ENCODE measurements around the gene DENND4A. TPM values are rescaled to one million over a fixed set of nuclear protein-coding genes. Genes with fewer than 3 reads are reported as not detected.

DENND4A gene
- polyA plus RNA-seq, 1 of the 3 experiments (the other 2 are of a cell fraction) = 2.5 TPM

- TF ChIP-seq TCF12 (IDR thresholded peaks at IDR 0.05) (no peak), FOSL2 (IDR thresholded peaks at IDR 0.05; ENCODE audit: borderline replicate concordance, low read depth) (no peak), EZH2phosphoT487 (IDR thresholded peaks at IDR 0.05; ENCODE audit: borderline replicate concordance, low read depth) (no peak), CTCF (IDR thresholded peaks at IDR 0.05) (no peak), TAF1 (IDR thresholded peaks at IDR 0.05; ENCODE audit: borderline replicate concordance, low read depth, low read length) (no peak)
- Histone ChIP-seq H3K79me2 (ENCODE audit: insufficient read depth) (no peaks in the 10 kb centered on the region), H3K4me1 (ENCODE audit: control insufficient read depth in 1 of 2, insufficient read depth in 2 of 2, low read depth in 1 of 2, low read length in 1 of 2) (no peaks in the 10 kb centered on the region; a peak in 1 of 4 replicates), H2AFZ (ENCODE audit: low read depth) (no peak overlapping the region), H3K4me2 (no peak overlapping the region), H3K9me2 (no peaks in the 10 kb centered on the region), H3K27ac (ENCODE audit: low read depth in 2 of 2, low read length in 1 of 2) (no peak overlapping the region), H3F3A (replicated peaks; ENCODE audit: insufficient read depth) (no peaks in the 10 kb centered on the region), H3K9ac (no peak overlapping the region), H3K36me3 (replicated peaks in 1 of 2; ENCODE audit: control insufficient read depth in 1 of 2, insufficient read depth in 2 of 2, low read length in 1 of 2) (peaks cover 37 to 40% of the 10 kb centered on the region in 2 experiments), H3K4me3 (ENCODE audit: low read depth in 2 of 2, low read length in 1 of 2) (no peak overlapping the region), H3K9me3 (no peaks in the 10 kb centered on the region), H4K20me1 (ENCODE audit: insufficient read depth) (no peaks in the 10 kb centered on the region), H3K27me3 (ENCODE audit: insufficient read depth) (no peaks in the 10 kb centered on the region)
- CTCF ChIA-PET = interaction anchor here (0.6 to 1.3 kb wide), 5 partner anchors 20 to 163 kb away, joined by 3 to 5 read pairs (median 3); no protein-coding TSS in a partner anchor
- 93% methylated on average over 4 of the region's 4 CpGs for WGBS (ENCODE audit: low lambda C conversion rate)
- no peak for DNase-seq
- POLR2A ChIA-PET = no interaction called here
Observed at GRCh38 chr15:65690778-65691177, 101.3 kb downstream of the DENND4A start.

GRCh38 chr15:65690173-65690572 lies 101.9 kb downstream of the DENND4A start:
- Histone ChIP-seq H3K4me1 (ENCODE audit: control insufficient read depth in 1 of 2, insufficient read depth in 2 of 2, low read depth in 1 of 2, low read length in 1 of 2) (no peaks in the 10 kb centered on the region; a peak in 1 of 4 replicates), H3K79me2 (ENCODE audit: insufficient read depth) (no peaks in the 10 kb centered on the region), H3F3A (replicated peaks; ENCODE audit: insufficient read depth) (no peaks in the 10 kb centered on the region), H3K36me3 (replicated peaks in 1 of 2; ENCODE audit: control insufficient read depth in 1 of 2, insufficient read depth in 2 of 2, low read length in 1 of 2) (peaks cover 34 to 40% of the 10 kb centered on the region in 2 experiments), H3K4me3 (ENCODE audit: low read depth in 2 of 2, low read length in 1 of 2) (no peak overlapping the region), H3K4me2 (no peak overlapping the region), H3K27me3 (ENCODE audit: insufficient read depth) (no peaks in the 10 kb centered on the region), H2AFZ (ENCODE audit: low read depth) (no peak overlapping the region), H3K9me3 (no peaks in the 10 kb centered on the region), H4K20me1 (ENCODE audit: insufficient read depth) (no peaks in the 10 kb centered on the region), H3K9ac (no peak overlapping the region), H3K27ac (ENCODE audit: low read depth in 2 of 2, low read length in 1 of 2) (no peak overlapping the region), H3K9me2 (no peaks in the 10 kb centered on the region)
- 53% methylated on average over 1 of the region's 1 CpG for WGBS (ENCODE audit: low lambda C conversion rate)
- no peak for TF ChIP-seq TAF1 (IDR thresholded peaks at IDR 0.05; ENCODE audit: borderline replicate concordance, low read depth, low read length)
- no peak for TF ChIP-seq YY1 (IDR thresholded peaks at IDR 0.05; ENCODE audit: low read depth)
- TF ChIP-seq FOXM1 (IDR thresholded peaks at IDR 0.05; ENCODE audit: low read depth) = no peak
- TF ChIP-seq NFIC (IDR thresholded peaks at IDR 0.05; ENCODE audit: borderline replicate concordance) = no peak
- TF ChIP-seq ELF1 (IDR thresholded peaks at IDR 0.05) = no peak
- TF ChIP-seq RXRA (IDR thresholded peaks at IDR 0.05; ENCODE audit: borderline replicate concordance, low read depth) = no peak
- TF ChIP-seq GATA2 (CRISPR knock-in tag; IDR thresholded peaks at IDR 0.05) = no peak
- no peak for TF ChIP-seq FOSL2 (IDR thresholded peaks at IDR 0.05; ENCODE audit: borderline replicate concordance, low read depth)
- CTCF ChIA-PET = interaction anchor here (0.6 to 1.6 kb wide), 4 partner anchors 20 to 146 kb away, joined by 3 to 5 read pairs (median 4); no protein-coding TSS in a partner anchor
- POLR2A ChIA-PET = no interaction called here
- no peak for DNase-seq

GRCh38 chr15:65688462-65688861 lies 103.6 kb downstream of the DENND4A start:
- Histone ChIP-seq H3K36me3 (replicated peaks in 1 of 2; ENCODE audit: control insufficient read depth in 1 of 2, insufficient read depth in 2 of 2, low read length in 1 of 2) (peaks cover 34 to 36% of the 10 kb centered on the region in 2 experiments), H4K20me1 (ENCODE audit: insufficient read depth) (no peaks in the 10 kb centered on the region), H3F3A (replicated peaks; ENCODE audit: insufficient read depth) (no peaks in the 10 kb centered on the region), H3K27me3 (ENCODE audit: insufficient read depth) (no peaks in the 10 kb centered on the region), H3K9ac (no peak overlapping the region), H3K9me2 (no peaks in the 10 kb centered on the region), H3K27ac (ENCODE audit: low read depth in 2 of 2, low read length in 1 of 2) (no peak overlapping the region), H3K4me2 (no peak overlapping the region), H3K4me3 (ENCODE audit: low read depth in 2 of 2, low read length in 1 of 2) (no peak overlapping the region), H2AFZ (ENCODE audit: low read depth) (no peak overlapping the region), H3K79me2 (ENCODE audit: insufficient read depth) (no peaks in the 10 kb centered on the region), H3K9me3 (no peaks in the 10 kb centered on the region), H3K4me1 (ENCODE audit: control insufficient read depth in 1 of 2, insufficient read depth in 2 of 2, low read depth in 1 of 2, low read length in 1 of 2) (no peaks in the 10 kb centered on the region)
- ChIA-PET POLR2A (no interaction called here), CTCF (no interaction called here)
- no peak for DNase-seq
- TF ChIP-seq FOSL2 (IDR thresholded peaks at IDR 0.05; ENCODE audit: borderline replicate concordance, low read depth) = no peak
- no peak for TF ChIP-seq MXI1 (IDR thresholded peaks at IDR 0.05; ENCODE audit: low read depth, low read length)
- TF ChIP-seq TAF1 (IDR thresholded peaks at IDR 0.05; ENCODE audit: borderline replicate concordance, low read depth, low read length) = no peak
- WGBS (ENCODE audit: low lambda C conversion rate) = 87% methylated on average over 1 of the region's 1 CpG
